K562 (cell line): ENCODE results near the gene TRIM24. TPM values are rescaled to one million over a fixed set of nuclear protein-coding genes. Genes with fewer than 3 reads are reported as not detected.

Experiments used
- BRF1 ChIP-seq: IDR thresholded peaks from 3 replicates; pipeline ENCODE4 v1.6.1; 2011; ENCODE audit warnings: borderline replicate concordance, mild to moderate bottlenecking; ENCODE audit not compliant: insufficient read length; ENCODE audit errors: extremely low read depth
- CBFA2T2 ChIP-seq: fragments of 450-650 bp; conservative IDR thresholded peaks from 2 replicates; pipeline ENCODE4 v1.6.1; 2017; ENCODE audit warnings: mild to moderate bottlenecking
- CBFA2T3 ChIP-seq: fragments of 450-650 bp; IDR thresholded peaks from 2 replicates; pipeline ENCODE4 v1.6.1; 2017
- EGR1 ChIP-seq: fragments of 450-650 bp; conservative IDR thresholded peaks from 2 replicates; pipeline ENCODE4 v1.6.1; 2017; ENCODE audit warnings: mild to moderate bottlenecking
- ETS1 ChIP-seq: conservative IDR thresholded peaks from 2 replicates; pipeline ENCODE4 v1.6.1; 2011; ENCODE audit warnings: low read depth, mild to moderate bottlenecking, low read length; ENCODE audit not compliant: control insufficient read depth
- ETV1 ChIP-seq: fragments of 450-650 bp; conservative IDR thresholded peaks from 2 replicates; pipeline ENCODE4 v1.6.1; 2016; ENCODE audit warnings: missing genetic modification characterization, control low read depth, low read depth, missing compliant biosample characterization
- FOXA3 ChIP-seq, 2 experiments: fragments of 450-650 bp in 1 of 2; sonication (generic) in 1 of 2; formaldehyde crosslinking; IDR thresholded peaks in 1 of 2; conservative IDR thresholded peaks in 1 of 2; 2 replicates each; pipeline versions ENCODE4 v1.4.0 to v1.8.0; 2020 to 2022; ENCODE audit warnings: mild to moderate bottlenecking in 2 of 2, missing genetic modification reagents in 1 of 2
- HNRNPLL ChIP-seq: fragments of 200-400 bp; formaldehyde crosslinking; IDR thresholded peaks from 2 replicates; pipeline ENCODE4 v1.6.1; 2017; ENCODE audit warnings: low read length, low read depth, mild to moderate bottlenecking; ENCODE audit not compliant: poor library complexity, severe bottlenecking
- KLF16 ChIP-seq: IDR thresholded peaks from 2 replicates; pipeline ENCODE4 v1.6.1; 2016; ENCODE audit warnings: antibody characterized with exemption
- MTA2 ChIP-seq: fragments of 450-650 bp; IDR thresholded peaks from 2 replicates; pipeline ENCODE4 v1.6.1; 2016; ENCODE audit warnings: low read depth
- MTF1 ChIP-seq: fragments of 250-450 bp; sonication (Bioruptor Pico); IDR thresholded peaks from 2 replicates; pipeline ENCODE4 v1.9.0; 2021; ENCODE audit warnings: moderate library complexity, mild to moderate bottlenecking, inconsistent platforms, borderline replicate concordance
- NONO ChIP-seq, 2 experiments: fragments of 200-400 bp in 1 of 2; fragments of 450-650 bp in 1 of 2; formaldehyde crosslinking in 1 of 2; IDR thresholded peaks; 2 replicates each; pipeline ENCODE4 v1.6.1; 2017; ENCODE audit warnings: low read depth in 2 of 2, mild to moderate bottlenecking in 2 of 2, moderate library complexity in 2 of 2, low read length in 1 of 2
- NR0B1 ChIP-seq: fragments of 450-650 bp; IDR thresholded peaks from one replicate; pipeline ENCODE4 v1.6.1; 2018; ENCODE audit warnings: mild to moderate bottlenecking, moderate library complexity; ENCODE audit not compliant: partially characterized antibody
- POLR2G ChIP-seq: fragments of 200-400 bp; formaldehyde crosslinking; IDR thresholded peaks from 2 replicates; pipeline ENCODE4 v1.6.1; 2017; ENCODE audit warnings: low read depth, mild to moderate bottlenecking, antibody characterized with exemption, low read length, moderate library complexity
- PYGO2 ChIP-seq: fragments of 450-650 bp; IDR thresholded peaks from 2 replicates; pipeline ENCODE4 v1.6.1; 2016; ENCODE audit warnings: mild to moderate bottlenecking, missing genetic modification characterization, moderate library complexity, missing compliant biosample characterization
- RBBP5 ChIP-seq: fragments of 200-600 bp; sonication (generic); IDR thresholded peaks from 2 replicates; pipeline ENCODE4 v1.6.1; 2012; ENCODE audit warnings: borderline replicate concordance, mild to moderate bottlenecking, low read length, control low read depth, inconsistent platforms; ENCODE audit not compliant: insufficient read depth, poor library complexity, severe bottlenecking
- RBM39 ChIP-seq: fragments of 200-400 bp; formaldehyde crosslinking; optimal IDR thresholded peaks from 2 replicates; pipeline ENCODE3; 2018; ENCODE audit warnings: low read depth, low read length
- SMARCB1 ChIP-seq: IDR thresholded peaks from 2 replicates; pipeline ENCODE4 v1.6.1; 2011; ENCODE audit warnings: improper control_type of control experiment, low read depth; ENCODE audit not compliant: insufficient read length
- SMARCC2 ChIP-seq: fragments of 450-650 bp; IDR thresholded peaks from 2 replicates; pipeline ENCODE4 v1.6.1; 2017; ENCODE audit warnings: antibody characterized with exemption, moderate library complexity, mild to moderate bottlenecking, low read depth
- SMARCE1 ChIP-seq: fragments of 450-650 bp; IDR thresholded peaks from 2 replicates; pipeline ENCODE4 v1.7.1; 2016; ENCODE audit warnings: mild to moderate bottlenecking
- TRIM24 ChIP-seq, 2 experiments: fragments of 450-650 bp; IDR thresholded peaks; 2 replicates each; pipeline ENCODE4 v1.6.1; 2016
- USF2 ChIP-seq: sonication (generic); formaldehyde crosslinking; IDR thresholded peaks from 2 replicates; pipeline ENCODE4 v1.5.0; 2020; ENCODE audit warnings: missing genetic modification reagents
- YY1 ChIP-seq, 3 experiments: IDR thresholded peaks; 2 replicates each; pipeline ENCODE4 v1.6.1; 2011; ENCODE audit warnings: low read length in 2 of 3, mild to moderate bottlenecking in 2 of 3, moderate library complexity in 2 of 3, borderline replicate concordance in 1 of 3, control low read depth in 1 of 3, low read depth in 1 of 3; ENCODE audit not compliant: insufficient read depth in 3 of 3, insufficient replicate concordance in 2 of 3, control insufficient read depth in 1 of 3, insufficient read length in 1 of 3; ENCODE audit errors: extremely low read depth in 1 of 3
- ZBTB8A ChIP-seq: fragments of 450-650 bp; IDR thresholded peaks from 2 replicates; pipeline ENCODE4 v1.6.1; 2018; ENCODE audit warnings: mild to moderate bottlenecking, moderate library complexity; ENCODE audit not compliant: partially characterized antibody
- ZKSCAN1 ChIP-seq: fragments of 150-350 bp; IDR thresholded peaks from 2 replicates; pipeline ENCODE4 v1.6.1; 2016; ENCODE audit warnings: low read depth, low read length
- polyA plus RNA-seq, 8 experiments: library from polyadenylated mRNA; depleted of rRNA in 4 of 8; stranded (reverse) in 5 of 8; unstranded in 3 of 8; fragments of >200 nt; fragmentation: Nextera tagmentation in 2 of 8; fragmentation: Illumina TruSeq in 1 of 8; extraction: Ambion mirVana in 2 of 8; extraction: Trizol in 1 of 8; gene quantifications; 2 replicates each; pipeline versions ENCODE4 v1.2.1 to v1.2.3, GENCODE V29; 2011 to 2014; ENCODE audit warnings: inconsistent platforms in 1 of 8, missing spikeins in 1 of 8
- total RNA-seq, 7 experiments: library from RNA; depleted of rRNA in 6 of 7; stranded (reverse); fragments of >200 nt in 6 of 7; fragmentation: Illumina TruSeq in 2 of 7; extraction: Trizol in 2 of 7; gene quantifications; 2 replicates each; pipeline versions ENCODE4 v1.2.1 to v1.2.3, GENCODE V29; 2011 to 2021; ENCODE audit warnings: low replicate concordance in 1 of 7

Gene TRIM24
- total and polyA plus RNA-seq, 9 of the 15 experiments (the other 6 are each of a cell fraction or from before 2014, with no cell fraction given), result 13.4 to 74.0 (median 41.7) TPM

- TF ChIP-seq POLR2G (no peak), BRF1 (no peak), RBBP5 (no peak), NR0B1 (no peak), FOXA3 (CRISPR knock-in tag; conservative IDR thresholded peaks at IDR 0.05 in 1 of 2, IDR thresholded peaks at IDR 0.05 in 1 of 2) (no peak), KLF16 (no peak), CBFA2T2 (peak; percentile 85), SMARCC2 (no peak), NONO (IDR thresholded peaks at IDR 0.05; ENCODE audit: low read depth in 2 of 2, low read length in 1 of 2) (no peak), MTA2 (peak; percentile 52), USF2 (no peak), ETV1 (tag) (no peak), PYGO2 (tag) (no peak), SMARCB1 (no peak), TRIM24 (IDR thresholded peaks at IDR 0.05) (peak; percentile 92 to 95), ZKSCAN1 (no peak), MTF1 (CRISPR knock-in tag) (no peak), ETS1 (no peak), HNRNPLL (no peak), YY1 (IDR thresholded peaks at IDR 0.05; ENCODE audit: borderline replicate concordance in 1 of 3, control insufficient read depth in 1 of 3, extremely low read depth in 1 of 3, insufficient read depth in 3 of 3, insufficient read length in 1 of 3, insufficient replicate concordance in 2 of 3, low read depth in 1 of 3, low read length in 2 of 3) (no peak), CBFA2T3 (peak; percentile 87), RBM39 (no peak), SMARCE1 (0 out of 2 replicates have a peak, but pooled peaks have one; percentile 28), EGR1 (peak; percentile 64), ZBTB8A (no peak)
Observed at GRCh38 chr7:138565451-138566114, 105.5 kb downstream of the TRIM24 start (continued).
